Keratinocyte (primary cell): ENCODE results near the gene HNRNPUL2.
A peak's percentile ranks its signal among the peaks of the same experiment; 100 is the strongest.

Experiments used
- CTCF ChIP-seq, 3 experiments: IDR thresholded peaks in 1 of 3; conservative IDR thresholded peaks in 1 of 3; optimal IDR thresholded peaks in 1 of 3; 2 replicates in 2 of 3; 3 replicates in 1 of 3; pipeline versions ENCODE3 to v1.5.1; 2011; ENCODE audit warnings: low read length in 3 of 3, mild to moderate bottlenecking in 3 of 3, moderate library complexity in 2 of 3, control low read depth in 1 of 3, inconsistent platforms in 1 of 3; ENCODE audit not compliant: insufficient read depth in 2 of 3; ENCODE audit errors: extremely low read depth in 1 of 3
- EZH2 ChIP-seq: IDR thresholded peaks from one replicate; pipeline ENCODE4 v1.6.1; 2012; ENCODE audit warnings: inconsistent platforms, mild to moderate bottlenecking, low read length, moderate library complexity

GRCh38 chr11:62705413-62705812, 21.8 kb downstream of the HNRNPUL2 start:
- TF ChIP-seq CTCF (optimal IDR thresholded peaks at IDR 0.05 in 1 of 3, IDR thresholded peaks at IDR 0.05 in 1 of 3, conservative IDR thresholded peaks at IDR 0.05 in 1 of 3; ENCODE audit: extremely low read depth in 1 of 3, insufficient read depth in 2 of 3, low read length in 3 of 3) (peak in 2 of 3 experiments; percentile 13 to 26), EZH2 (no peak)
